ENCODE results near the gene CTDSP2.

Gene CTDSP2

GRCh38 chr12:57830393-57830792, 16.1 kb downstream of the CTDSP2 start:
- Histone ChIP-seq H3K4me1 (ENCODE audit: control insufficient read depth, insufficient read depth, low read length) (peaks cover 71% of the 10 kb centered on the region), H3K9me3 (ENCODE audit: control insufficient read depth in 2 of 2, low read length in 2 of 2) (no peaks in the 10 kb centered on the region), H3K4me3 (ENCODE audit: low read length in 2 of 2) (no peak overlapping the region), H3K36me3 (ENCODE audit: control insufficient read depth in 2 of 2, insufficient read depth in 2 of 2, low read length in 2 of 2) (peaks cover 36 to 37% of the 10 kb centered on the region in 2 donors), H3K27me3 (ENCODE audit: control insufficient read depth in 1 of 2, insufficient read depth in 2 of 2, low read length in 2 of 2) (no peaks in the 10 kb centered on the region), H3K27ac (ENCODE audit: low read length) (peak overlapping the region; percentile 18), H3K9ac (ENCODE audit: low read length in 2 of 2) (no peak overlapping the region)

- Histone ChIP-seq H3K9ac (ENCODE audit: low read length in 2 of 2) (no peak overlapping the region), H3K4me3 (ENCODE audit: low read length in 2 of 2) (peak overlapping the region in 1 of 2 donors; percentile 35), H3K9me3 (ENCODE audit: control insufficient read depth in 2 of 2, low read length in 2 of 2) (no peaks in the 10 kb centered on the region), H3K27ac (ENCODE audit: low read length) (peak overlapping the region; percentile 31), H3K4me1 (ENCODE audit: control insufficient read depth, insufficient read depth, low read length) (peaks cover 63% of the 10 kb centered on the region), H3K27me3 (ENCODE audit: control insufficient read depth in 1 of 2, insufficient read depth in 2 of 2, low read length in 2 of 2) (no peaks in the 10 kb centered on the region), H3K36me3 (ENCODE audit: control insufficient read depth in 2 of 2, insufficient read depth in 2 of 2, low read length in 2 of 2) (peaks cover 47 to 48% of the 10 kb centered on the region in 2 donors)
These were observed 17.3 kb downstream of the CTDSP2 start for GRCh38 chr12:57829025-57829777.

DNA sequence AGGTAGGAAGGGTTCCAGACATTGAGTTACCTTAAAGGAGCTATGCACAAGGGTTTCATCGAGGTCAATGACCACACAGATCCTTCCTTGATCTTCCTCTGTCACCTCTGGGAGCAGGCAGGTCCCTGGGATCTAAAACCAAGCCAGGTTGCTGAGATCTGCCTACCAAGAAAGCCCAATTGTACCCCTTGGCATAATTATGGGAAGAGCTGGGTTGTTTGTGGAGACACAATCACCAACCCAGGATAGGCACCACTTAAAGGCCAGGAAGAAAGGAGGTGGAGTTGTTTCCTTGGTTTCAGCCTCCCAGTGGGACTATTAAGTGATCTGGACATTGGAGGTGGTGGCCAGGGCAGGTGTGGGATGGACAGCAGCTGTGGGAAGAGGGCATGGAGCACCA, 19.6 kb downstream of the CTDSP2 start:
- Histone ChIP-seq H3K4me3 (ENCODE audit: low read length in 2 of 2) (no peak overlapping the region), H3K27me3 (ENCODE audit: control insufficient read depth in 1 of 2, insufficient read depth in 2 of 2, low read length in 2 of 2) (no peaks in the 10 kb centered on the region), H3K9ac (ENCODE audit: low read length in 2 of 2) (no peak overlapping the region), H3K4me1 (ENCODE audit: control insufficient read depth, insufficient read depth, low read length) (peaks cover 40% of the 10 kb centered on the region), H3K36me3 (ENCODE audit: control insufficient read depth in 2 of 2, insufficient read depth in 2 of 2, low read length in 2 of 2) (peaks cover 67 to 70% of the 10 kb centered on the region in 2 donors), H3K27ac (ENCODE audit: low read length) (no peak overlapping the region), H3K9me3 (ENCODE audit: control insufficient read depth in 2 of 2, low read length in 2 of 2) (no peaks in the 10 kb centered on the region)

DNA sequence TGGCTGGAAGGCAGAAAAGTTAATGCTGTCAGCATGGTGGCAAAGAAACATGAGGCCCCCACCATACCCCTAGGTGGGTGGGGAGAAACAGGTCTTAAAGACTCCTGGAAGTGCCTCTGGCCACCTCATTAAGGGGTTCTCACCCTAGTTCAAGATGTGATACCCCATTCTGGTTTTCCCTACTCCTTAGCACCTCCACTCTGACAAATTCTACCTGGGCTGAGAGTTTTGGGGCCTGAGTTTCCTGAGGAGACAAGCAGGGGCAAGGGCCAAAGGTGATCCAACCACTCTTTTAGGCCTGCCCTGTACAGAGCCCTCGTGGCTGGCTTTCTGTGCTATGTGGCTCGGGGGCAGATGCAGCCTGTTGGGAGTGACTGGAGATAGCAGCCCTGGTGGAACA, 20.1 kb downstream of the CTDSP2 start:
- no peak overlapping the region for H3K9ac ChIP-seq (ENCODE audit: low read length in 2 of 2)
- no peak overlapping the region for H3K27ac ChIP-seq (ENCODE audit: low read length)
- no peaks in the 10 kb centered on the region for H3K27me3 ChIP-seq (ENCODE audit: control insufficient read depth in 1 of 2, insufficient read depth in 2 of 2, low read length in 2 of 2)
- no peak overlapping the region for H3K4me3 ChIP-seq (ENCODE audit: low read length in 2 of 2)
- H3K9me3 ChIP-seq (ENCODE audit: control insufficient read depth in 2 of 2, low read length in 2 of 2), result no peaks in the 10 kb centered on the region
- peaks cover 71 to 74% of the 10 kb centered on the region in 2 donors for H3K36me3 ChIP-seq (ENCODE audit: control insufficient read depth in 2 of 2, insufficient read depth in 2 of 2, low read length in 2 of 2)
- peaks cover 36% of the 10 kb centered on the region for H3K4me1 ChIP-seq (ENCODE audit: control insufficient read depth, insufficient read depth, low read length)

- Histone ChIP-seq H3K9me3 (ENCODE audit: control insufficient read depth in 2 of 2, low read length in 2 of 2) (no peaks in the 10 kb centered on the region), H3K9ac (ENCODE audit: low read length in 2 of 2) (no peak overlapping the region), H3K4me1 (ENCODE audit: control insufficient read depth, insufficient read depth, low read length) (peaks cover 31% of the 10 kb centered on the region), H3K36me3 (ENCODE audit: control insufficient read depth in 2 of 2, insufficient read depth in 2 of 2, low read length in 2 of 2) (peaks cover 71 to 74% of the 10 kb centered on the region in 2 donors), H3K27me3 (ENCODE audit: control insufficient read depth in 1 of 2, insufficient read depth in 2 of 2, low read length in 2 of 2) (no peaks in the 10 kb centered on the region), H3K4me3 (ENCODE audit: low read length in 2 of 2) (no peak overlapping the region), H3K27ac (ENCODE audit: low read length) (no peak overlapping the region)
These were observed 21.1 kb downstream of the CTDSP2 start for GRCh38 chr12:57825451-57825850.

- Histone ChIP-seq H3K4me3 (ENCODE audit: low read length in 2 of 2) (no peak overlapping the region), H3K4me1 (ENCODE audit: control insufficient read depth, insufficient read depth, low read length) (peaks cover 18% of the 10 kb centered on the region), H3K9me3 (ENCODE audit: control insufficient read depth in 2 of 2, low read length in 2 of 2) (no peaks in the 10 kb centered on the region), H3K27ac (ENCODE audit: low read length) (peak overlapping the region; percentile 11), H3K36me3 (ENCODE audit: control insufficient read depth in 2 of 2, insufficient read depth in 2 of 2, low read length in 2 of 2) (peaks cover 67 to 69% of the 10 kb centered on the region in 2 donors), H3K9ac (ENCODE audit: low read length in 2 of 2) (no peak overlapping the region), H3K27me3 (ENCODE audit: control insufficient read depth in 1 of 2, insufficient read depth in 2 of 2, low read length in 2 of 2) (no peaks in the 10 kb centered on the region)
These were observed 22.5 kb downstream of the CTDSP2 start for GRCh38 chr12:57823908-57824640.

GRCh38 chr12:57823131-57823907, 23.2 kb downstream of the CTDSP2 start:
- H3K27ac ChIP-seq (ENCODE audit: low read length), result peak overlapping the region; percentile 11
- no peak overlapping the region for H3K4me3 ChIP-seq (ENCODE audit: low read length in 2 of 2)
- H3K4me1 ChIP-seq (ENCODE audit: control insufficient read depth, insufficient read depth, low read length), result peaks cover 21% of the 10 kb centered on the region
- H3K9me3 ChIP-seq (ENCODE audit: control insufficient read depth in 2 of 2, low read length in 2 of 2), result no peaks in the 10 kb centered on the region
- H3K27me3 ChIP-seq (ENCODE audit: control insufficient read depth in 1 of 2, insufficient read depth in 2 of 2, low read length in 2 of 2), result no peaks in the 10 kb centered on the region
- H3K9ac ChIP-seq (ENCODE audit: low read length in 2 of 2), result no peak overlapping the region
- H3K36me3 ChIP-seq (ENCODE audit: control insufficient read depth in 2 of 2, insufficient read depth in 2 of 2, low read length in 2 of 2), result peaks cover 62% of the 10 kb centered on the region in 2 donors

- Histone ChIP-seq H3K9ac (ENCODE audit: low read length in 2 of 2) (no peak overlapping the region), H3K36me3 (ENCODE audit: control insufficient read depth in 2 of 2, insufficient read depth in 2 of 2, low read length in 2 of 2) (peaks cover 57 to 59% of the 10 kb centered on the region in 2 donors), H3K27ac (ENCODE audit: low read length) (peak overlapping the region; percentile 11), H3K4me1 (ENCODE audit: control insufficient read depth, insufficient read depth, low read length) (peaks cover 25% of the 10 kb centered on the region), H3K4me3 (ENCODE audit: low read length in 2 of 2) (no peak overlapping the region), H3K27me3 (ENCODE audit: control insufficient read depth in 1 of 2, insufficient read depth in 2 of 2, low read length in 2 of 2) (no peaks in the 10 kb centered on the region), H3K9me3 (ENCODE audit: control insufficient read depth in 2 of 2, low read length in 2 of 2) (no peaks in the 10 kb centered on the region)
These were observed 24.0 kb downstream of the CTDSP2 start for GRCh38 chr12:57822392-57823130.

GRCh38 chr12:57821474-57822214, 24.9 kb downstream of the CTDSP2 start:
- Histone ChIP-seq H3K9ac (ENCODE audit: low read length in 2 of 2) (no peak overlapping the region), H3K27ac (ENCODE audit: low read length) (no peak overlapping the region), H3K36me3 (ENCODE audit: control insufficient read depth in 2 of 2, insufficient read depth in 2 of 2, low read length in 2 of 2) (peaks cover 48 to 50% of the 10 kb centered on the region in 2 donors), H3K4me3 (ENCODE audit: low read length in 2 of 2) (no peak overlapping the region), H3K4me1 (ENCODE audit: control insufficient read depth, insufficient read depth, low read length) (peaks cover 28% of the 10 kb centered on the region), H3K27me3 (ENCODE audit: control insufficient read depth in 1 of 2, insufficient read depth in 2 of 2, low read length in 2 of 2) (no peaks in the 10 kb centered on the region), H3K9me3 (ENCODE audit: control insufficient read depth in 2 of 2, low read length in 2 of 2) (no peaks in the 10 kb centered on the region)
